ENCODE data around the gene MC3R.

The MC3R gene

GRCh38 chr20:56247954-56248782 lies at the start of gene MC3R:
MC3R (plus strand) TSS chr20:56248732; CDS start chr20:56248844, 112 bp downstream.
- no peak within 1 kb of the TSS for H3K27ac ChIP-seq (ENCODE audit: low read depth, low read length)

GRCh38 chr20:56200456-56200855 lies 48.1 kb upstream of the MC3R start:
- Histone ChIP-seq H3K4me1 (ENCODE audit: control insufficient read depth, insufficient read depth, low read length) (no peaks in the 10 kb centered on the region), H3K27me3 (ENCODE audit: control insufficient read depth, insufficient read depth, low read length) (no peaks in the 10 kb centered on the region), H3K4me3 (ENCODE audit: low read depth, low read length) (no peak overlapping the region), H3K36me3 (ENCODE audit: control insufficient read depth, insufficient read depth, low read length) (no peaks in the 10 kb centered on the region), H3K27ac (ENCODE audit: low read depth, low read length) (no peak overlapping the region), H3K9me3 (ENCODE audit: control insufficient read depth, insufficient read depth, low read depth, low read length) (peaks cover 35% of the 10 kb centered on the region), H3K9ac (ENCODE audit: low read length) (no peak overlapping the region)

More at GRCh38 chr20:56247954-56248782, at the start of gene MC3R:
- Histone ChIP-seq H3K4me1 (ENCODE audit: control insufficient read depth, insufficient read depth, low read length) (no peaks in the 10 kb centered on the region), H3K36me3 (ENCODE audit: control insufficient read depth, insufficient read depth, low read length) (no peaks in the 10 kb centered on the region), H3K9ac (ENCODE audit: low read length) (no peak within 1 kb of the TSS), H3K4me3 (ENCODE audit: low read depth, low read length) (no peak within 1 kb of the TSS), H3K9me3 (ENCODE audit: control insufficient read depth, insufficient read depth, low read depth, low read length) (peaks cover 2% of the 10 kb centered on the region; the same call in 1 of the 2 replicates), H3K27me3 (ENCODE audit: control insufficient read depth, insufficient read depth, low read length) (peaks cover 50% of the 10 kb centered on the region)

DNA sequence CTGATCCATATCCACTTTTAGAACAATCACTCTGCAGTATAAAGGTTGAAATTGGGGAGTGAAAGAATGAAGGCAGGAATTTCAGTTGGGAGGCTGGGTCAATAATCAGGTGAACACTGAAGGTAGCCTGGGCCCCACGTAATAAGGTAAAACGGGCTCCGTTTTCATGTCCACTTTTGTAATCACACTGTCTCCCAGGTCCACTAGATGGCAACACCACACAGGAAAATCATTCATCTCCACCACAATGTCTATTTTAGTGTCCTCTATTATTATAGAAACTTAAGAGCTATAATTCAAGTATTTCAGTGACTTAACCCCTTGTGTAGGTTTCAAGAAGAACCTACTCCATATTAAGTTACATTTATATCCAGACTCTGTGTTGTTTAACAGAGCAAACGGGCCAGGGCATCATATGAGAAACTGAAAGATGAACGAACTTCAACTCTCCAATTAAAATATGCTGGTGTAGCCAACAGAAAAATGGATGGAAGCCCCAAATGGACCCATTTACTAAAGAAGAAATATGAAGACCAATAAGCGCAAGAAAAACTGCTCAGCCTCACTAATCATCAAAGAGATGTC lies 45.9 kb upstream of the MC3R start:
- Histone ChIP-seq H3K9me3 (ENCODE audit: control insufficient read depth, insufficient read depth, low read depth, low read length) (peaks cover 35% of the 10 kb centered on the region), H3K4me3 (ENCODE audit: low read depth, low read length) (no peak overlapping the region), H3K4me1 (ENCODE audit: control insufficient read depth, insufficient read depth, low read length) (no peaks in the 10 kb centered on the region), H3K27me3 (ENCODE audit: control insufficient read depth, insufficient read depth, low read length) (no peaks in the 10 kb centered on the region), H3K9ac (ENCODE audit: low read length) (no peak overlapping the region), H3K27ac (ENCODE audit: low read depth, low read length) (no peak overlapping the region), H3K36me3 (ENCODE audit: control insufficient read depth, insufficient read depth, low read length) (no peaks in the 10 kb centered on the region)

DNA sequence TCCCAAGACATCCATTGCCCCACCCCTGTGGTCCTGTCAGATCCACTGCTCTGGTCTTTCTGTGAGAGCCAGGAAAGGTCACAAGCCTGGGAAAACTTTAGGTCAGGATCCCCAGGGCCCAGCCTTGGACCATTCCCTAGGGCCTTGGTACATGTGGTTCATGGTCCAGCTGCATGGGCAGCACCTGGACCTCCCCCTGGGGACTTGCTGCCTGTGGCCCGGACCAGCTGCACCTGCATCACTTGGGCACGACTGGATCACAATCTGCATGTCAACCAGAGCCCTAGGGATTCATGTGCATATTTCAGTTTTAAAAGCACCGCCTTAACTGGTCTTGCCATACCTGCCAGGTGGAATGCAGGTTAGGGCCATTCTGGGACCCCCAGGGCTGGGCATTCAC lies 44.3 kb upstream of the MC3R start:
- Histone ChIP-seq H3K36me3 (ENCODE audit: control insufficient read depth, insufficient read depth, low read length) (no peaks in the 10 kb centered on the region), H3K4me3 (ENCODE audit: low read depth, low read length) (no peak overlapping the region), H3K27me3 (ENCODE audit: control insufficient read depth, insufficient read depth, low read length) (no peaks in the 10 kb centered on the region), H3K9ac (ENCODE audit: low read length) (no peak overlapping the region), H3K27ac (ENCODE audit: low read depth, low read length) (no peak overlapping the region), H3K4me1 (ENCODE audit: control insufficient read depth, insufficient read depth, low read length) (no peaks in the 10 kb centered on the region), H3K9me3 (ENCODE audit: control insufficient read depth, insufficient read depth, low read depth, low read length) (peaks cover 35% of the 10 kb centered on the region)

DNA sequence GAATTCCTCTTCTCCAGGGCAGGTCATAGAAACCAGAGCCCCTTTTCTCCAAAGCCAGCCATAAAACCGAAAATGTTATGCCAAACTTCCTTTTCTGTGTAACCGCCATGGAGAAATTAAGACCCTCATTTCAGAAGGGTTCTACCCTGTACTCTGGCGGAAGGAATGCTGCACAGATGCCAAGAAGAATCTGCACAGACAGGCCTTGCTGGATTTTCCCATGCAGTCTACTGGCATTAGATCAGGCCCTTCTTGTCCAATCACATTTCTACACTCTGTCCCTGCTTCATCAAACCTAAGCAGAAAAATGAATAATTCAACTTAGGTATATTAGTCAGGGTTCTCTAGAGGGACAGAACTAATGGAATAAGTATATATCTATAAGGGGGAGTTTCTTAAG lies 43.2 kb upstream of the MC3R start:
- Histone ChIP-seq H3K9me3 (ENCODE audit: control insufficient read depth, insufficient read depth, low read depth, low read length) (peaks cover 24% of the 10 kb centered on the region), H3K4me3 (ENCODE audit: low read depth, low read length) (no peak overlapping the region), H3K9ac (ENCODE audit: low read length) (no peak overlapping the region), H3K27ac (ENCODE audit: low read depth, low read length) (no peak overlapping the region), H3K27me3 (ENCODE audit: control insufficient read depth, insufficient read depth, low read length) (no peaks in the 10 kb centered on the region), H3K4me1 (ENCODE audit: control insufficient read depth, insufficient read depth, low read length) (no peaks in the 10 kb centered on the region), H3K36me3 (ENCODE audit: control insufficient read depth, insufficient read depth, low read length) (no peaks in the 10 kb centered on the region)

GRCh38 chr20:56207656-56208055 lies 40.9 kb upstream of the MC3R start:
- Histone ChIP-seq H3K27me3 (ENCODE audit: control insufficient read depth, insufficient read depth, low read length) (no peaks in the 10 kb centered on the region), H3K4me1 (ENCODE audit: control insufficient read depth, insufficient read depth, low read length) (no peaks in the 10 kb centered on the region), H3K4me3 (ENCODE audit: low read depth, low read length) (no peak overlapping the region), H3K9me3 (ENCODE audit: control insufficient read depth, insufficient read depth, low read depth, low read length) (peaks cover 15% of the 10 kb centered on the region), H3K36me3 (ENCODE audit: control insufficient read depth, insufficient read depth, low read length) (no peaks in the 10 kb centered on the region), H3K27ac (ENCODE audit: low read depth, low read length) (no peak overlapping the region), H3K9ac (ENCODE audit: low read length) (no peak overlapping the region)

DNA sequence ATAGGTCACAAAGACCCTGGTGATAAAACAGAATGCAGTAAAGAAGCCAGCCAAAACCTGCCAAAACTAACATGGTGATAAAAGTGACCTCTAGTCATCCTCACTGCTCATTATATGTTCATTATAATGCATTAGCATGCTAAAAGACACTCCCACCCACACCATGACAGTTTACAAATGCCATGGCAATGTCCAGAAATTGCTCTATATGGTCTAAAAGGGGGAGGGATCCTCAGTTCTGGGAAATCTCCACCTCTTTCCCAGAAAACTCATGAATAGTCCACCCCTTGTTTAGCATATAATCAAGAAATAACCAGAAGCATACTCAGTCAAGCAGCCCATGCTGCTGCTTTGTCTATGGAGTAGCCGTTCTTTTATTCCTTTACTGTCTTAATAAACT lies 40.4 kb upstream of the MC3R start:
- Histone ChIP-seq H3K4me1 (ENCODE audit: control insufficient read depth, insufficient read depth, low read length) (no peaks in the 10 kb centered on the region), H3K27me3 (ENCODE audit: control insufficient read depth, insufficient read depth, low read length) (no peaks in the 10 kb centered on the region), H3K9me3 (ENCODE audit: control insufficient read depth, insufficient read depth, low read depth, low read length) (peaks cover 15% of the 10 kb centered on the region), H3K36me3 (ENCODE audit: control insufficient read depth, insufficient read depth, low read length) (no peaks in the 10 kb centered on the region), H3K27ac (ENCODE audit: low read depth, low read length) (no peak overlapping the region), H3K4me3 (ENCODE audit: low read depth, low read length) (no peak overlapping the region), H3K9ac (ENCODE audit: low read length) (no peak overlapping the region)

GRCh38 chr20:56211051-56211450 lies 37.5 kb upstream of the MC3R start:
- Histone ChIP-seq H3K9me3 (ENCODE audit: control insufficient read depth, insufficient read depth, low read depth, low read length) (peaks cover 15% of the 10 kb centered on the region), H3K27me3 (ENCODE audit: control insufficient read depth, insufficient read depth, low read length) (no peaks in the 10 kb centered on the region), H3K4me3 (ENCODE audit: low read depth, low read length) (no peak overlapping the region), H3K27ac (ENCODE audit: low read depth, low read length) (no peak overlapping the region), H3K4me1 (ENCODE audit: control insufficient read depth, insufficient read depth, low read length) (no peaks in the 10 kb centered on the region), H3K9ac (ENCODE audit: low read length) (no peak overlapping the region), H3K36me3 (ENCODE audit: control insufficient read depth, insufficient read depth, low read length) (no peaks in the 10 kb centered on the region)

- Histone ChIP-seq H3K4me1 (ENCODE audit: control insufficient read depth, insufficient read depth, low read length) (no peaks in the 10 kb centered on the region), H3K9me3 (ENCODE audit: control insufficient read depth, insufficient read depth, low read depth, low read length) (peaks cover 15% of the 10 kb centered on the region), H3K27me3 (ENCODE audit: control insufficient read depth, insufficient read depth, low read length) (no peaks in the 10 kb centered on the region), H3K36me3 (ENCODE audit: control insufficient read depth, insufficient read depth, low read length) (no peaks in the 10 kb centered on the region), H3K4me3 (ENCODE audit: low read depth, low read length) (no peak overlapping the region), H3K27ac (ENCODE audit: low read depth, low read length) (no peak overlapping the region), H3K9ac (ENCODE audit: low read length) (no peak overlapping the region)
These were observed 36.4 kb upstream of the MC3R start for GRCh38 chr20:56212091-56212490.

- Histone ChIP-seq H3K9ac (ENCODE audit: low read length) (no peak overlapping the region), H3K27ac (ENCODE audit: low read depth, low read length) (no peak overlapping the region), H3K4me1 (ENCODE audit: control insufficient read depth, insufficient read depth, low read length) (peaks cover 3% of the 10 kb centered on the region; the same call in 1 of the 2 replicates), H3K36me3 (ENCODE audit: control insufficient read depth, insufficient read depth, low read length) (no peaks in the 10 kb centered on the region), H3K9me3 (ENCODE audit: control insufficient read depth, insufficient read depth, low read depth, low read length) (peaks cover 7% of the 10 kb centered on the region), H3K4me3 (ENCODE audit: low read depth, low read length) (no peak overlapping the region), H3K27me3 (ENCODE audit: control insufficient read depth, insufficient read depth, low read length) (no peaks in the 10 kb centered on the region)
These were observed 35.2 kb upstream of the MC3R start for GRCh38 chr20:56213321-56213720.

DNA sequence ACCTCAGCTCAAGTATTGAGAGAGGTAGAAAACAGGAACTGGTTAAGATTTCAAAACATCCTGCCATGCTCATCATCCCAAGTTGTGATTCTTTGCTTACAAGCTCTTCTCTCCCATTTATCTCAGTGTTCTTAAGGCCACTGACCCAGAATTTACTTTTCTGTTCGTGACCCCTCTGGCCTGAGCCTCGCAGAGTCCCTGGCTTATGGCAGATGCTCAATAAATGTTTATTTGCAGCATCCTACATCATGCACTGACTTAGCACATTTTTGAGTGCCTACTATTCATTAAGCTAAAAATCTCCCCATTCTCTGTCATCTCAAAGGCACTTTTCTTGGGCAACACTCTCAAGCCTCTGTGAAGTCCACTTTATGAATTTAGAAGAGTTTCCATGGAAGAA lies 33.4 kb upstream of the MC3R start:
- H3K9ac ChIP-seq (ENCODE audit: low read length): no peak overlapping the region

More for the DNA sequence above, 33.4 kb upstream of the MC3R start:
- no peaks in the 10 kb centered on the region for H3K36me3 ChIP-seq (ENCODE audit: control insufficient read depth, insufficient read depth, low read length)
- H3K4me1 ChIP-seq (ENCODE audit: control insufficient read depth, insufficient read depth, low read length): peaks cover 3% of the 10 kb centered on the region; the same call in 1 of the 2 replicates
- H3K4me3 ChIP-seq (ENCODE audit: low read depth, low read length): no peak overlapping the region
- H3K27me3 ChIP-seq (ENCODE audit: control insufficient read depth, insufficient read depth, low read length): no peaks in the 10 kb centered on the region
- H3K9me3 ChIP-seq (ENCODE audit: control insufficient read depth, insufficient read depth, low read depth, low read length): peaks cover 16% of the 10 kb centered on the region
- no peak overlapping the region for H3K27ac ChIP-seq (ENCODE audit: low read depth, low read length)

Measured in HUES6 (cell line).